HEK293T (cell line): ENCODE measurements around the gene PTRH1.

ENCODE experiments used
- CTCF ChIA-PET: fragments of 350-600 bp; formaldehyde crosslinking; extraction: SDS; loops from one replicate; lab custom pipeline; 2021; ENCODE audit warnings: antibody characterized with exemption, inconsistent platforms; lab: Yijun Ruan, JAX
- POLR2A ChIA-PET: fragments of 350-600 bp; formaldehyde crosslinking; extraction: SDS; loops from one replicate; lab custom pipeline; 2020; ENCODE audit warnings: antibody characterized with exemption, inconsistent platforms; lab: Yijun Ruan, JAX
- DNase-seq: peaks from one replicate; pipeline ENCODE4 v3.0.0; 2012; ENCODE audit warnings: mixed read lengths; ENCODE audit errors: extremely low spot score
- ARNT ChIP-seq: fragments of 450-650 bp; IDR thresholded peaks from 2 replicates; pipeline ENCODE4 v1.6.1; 2017; ENCODE audit warnings: mild to moderate bottlenecking
- BHLHE40 ChIP-seq: fragments of 450-650 bp; IDR thresholded peaks from 2 replicates; pipeline ENCODE4 v1.6.1; 2016; ENCODE audit warnings: mild to moderate bottlenecking, moderate library complexity, borderline replicate concordance
- CTBP1 ChIP-seq: fragments of 450-650 bp; IDR thresholded peaks from 2 replicates; pipeline ENCODE4 v1.6.1; 2016; ENCODE audit warnings: borderline replicate concordance
- ELF4 ChIP-seq: fragments of 450-650 bp; IDR thresholded peaks from 2 replicates; pipeline ENCODE4 v1.6.1; 2017; ENCODE audit warnings: antibody characterized with exemption
- FOXA1 ChIP-seq: fragments of 450-650 bp; IDR thresholded peaks from 2 replicates; pipeline ENCODE4 v1.6.1; 2016; ENCODE audit warnings: mild to moderate bottlenecking
- FOXK2 ChIP-seq: fragments of 450-650 bp; IDR thresholded peaks from 2 replicates; pipeline ENCODE4 v1.6.1; 2016; ENCODE audit warnings: mild to moderate bottlenecking
- FOXM1 ChIP-seq: fragments of 450-650 bp; IDR thresholded peaks from 2 replicates; pipeline ENCODE4 v1.6.1; 2017; ENCODE audit warnings: mild to moderate bottlenecking, borderline replicate concordance
- HDGF ChIP-seq: fragments of 450-650 bp; IDR thresholded peaks from 2 replicates; pipeline ENCODE4 v1.6.1; 2017; ENCODE audit warnings: antibody characterized with exemption, borderline replicate concordance
- L3MBTL2 ChIP-seq: fragments of 450-650 bp; conservative IDR thresholded peaks from 2 replicates; pipeline ENCODE4 v1.6.1; 2016; ENCODE audit warnings: mild to moderate bottlenecking
- LEF1 ChIP-seq: fragments of 450-650 bp; IDR thresholded peaks from 2 replicates; pipeline ENCODE4 v1.6.1; 2017; ENCODE audit warnings: mild to moderate bottlenecking, borderline replicate concordance
- NFRKB ChIP-seq: fragments of 450-650 bp; IDR thresholded peaks from 2 replicates; pipeline ENCODE4 v1.6.1; 2016; ENCODE audit warnings: mild to moderate bottlenecking, moderate library complexity
- PKNOX1 ChIP-seq: fragments of 450-650 bp; IDR thresholded peaks from 2 replicates; pipeline ENCODE4 v1.6.1; 2016
- SP1 ChIP-seq: fragments of 450-650 bp; IDR thresholded peaks from 2 replicates; pipeline ENCODE4 v1.6.1; 2017
- SUZ12 ChIP-seq: fragments of 450-650 bp; IDR thresholded peaks from 2 replicates; pipeline ENCODE4 v1.6.1; 2016; ENCODE audit warnings: mild to moderate bottlenecking
- TARDBP ChIP-seq: fragments of 450-650 bp; IDR thresholded peaks from 2 replicates; pipeline ENCODE4 v1.6.1; 2016
- ZNF384 ChIP-seq: fragments of 450-650 bp; IDR thresholded peaks from 2 replicates; pipeline ENCODE4 v1.6.1; 2016

The PTRH1 gene

GRCh38 chr9:127723013-127723412 lies 7.5 kb upstream of the PTRH1 start:
- ChIA-PET POLR2A (interaction anchor here (1.2 kb wide), 1 partner anchor 12 kb away, joined by 3 read pairs; no protein-coding TSS in a partner anchor), CTCF (no interaction called here)
- TF ChIP-seq FOXK2 (no peak), FOXA1 (no peak), NFRKB (no peak), ARNT (no peak), SUZ12 (no peak), BHLHE40 (no peak), TARDBP (no peak), ZNF384 (no peak), HDGF (no peak), LEF1 (no peak)
- DNase-seq: no peak

- ChIA-PET POLR2A (interaction anchor here (0.6 to 1.0 kb wide), 2 partner anchors 12 to 187 kb away, joined by 3 read pairs; no protein-coding TSS in a partner anchor), CTCF (interaction anchor here (1.5 kb wide), 1 partner anchor 9 kb away, joined by 4 read pairs; no protein-coding TSS in a partner anchor)
- TF ChIP-seq FOXM1: no peak
- no peak for TF ChIP-seq BHLHE40
- no peak for TF ChIP-seq ELF4
- TF ChIP-seq PKNOX1: no peak
- TF ChIP-seq ARNT: no peak
- no peak for TF ChIP-seq SP1
- TF ChIP-seq CTBP1: no peak
- TF ChIP-seq TARDBP: no peak
- TF ChIP-seq ZNF384: no peak
- no peak for TF ChIP-seq FOXA1
- no peak for TF ChIP-seq HDGF
- no peak for TF ChIP-seq SUZ12
- TF ChIP-seq LEF1: no peak
- no peak for DNase-seq
These were observed 6.7 kb upstream of the PTRH1 start for GRCh38 chr9:127722055-127722745.

GRCh38 chr9:127721391-127721821 lies 5.9 kb upstream of the PTRH1 start:
- no peak for DNase-seq
- POLR2A ChIA-PET: interaction anchor here (1.0 kb wide), 1 partner anchor 13 kb away, joined by 3 read pairs; no protein-coding TSS in a partner anchor
- CTCF ChIA-PET: interaction anchor here (1.5 kb wide), 1 partner anchor 10 kb away, joined by 4 read pairs; no protein-coding TSS in a partner anchor
- TF ChIP-seq FOXA1 (no peak), FOXM1 (no peak), TARDBP (no peak), CTBP1 (no peak), L3MBTL2 (no peak), BHLHE40 (no peak), SUZ12 (no peak), PKNOX1 (no peak), NFRKB (no peak), ELF4 (no peak), FOXK2 (no peak), LEF1 (no peak), ARNT (no peak), SP1 (no peak), ZNF384 (no peak), HDGF (no peak)

- CTCF ChIA-PET: no interaction called here
- POLR2A ChIA-PET: interaction anchor here (0.9 kb wide), 1 partner anchor 14 kb away, joined by 3 read pairs; the partner anchor contains the start of gene TOR2A
- no peak for TF ChIP-seq SP1
- TF ChIP-seq PKNOX1: no peak
- no peak for DNase-seq
These were observed 5.4 kb upstream of the PTRH1 start for GRCh38 chr9:127720865-127721227.

GRCh38 chr9:127720031-127720864 lies 4.8 kb upstream of the PTRH1 start:
- ChIA-PET CTCF (no interaction called here), POLR2A (interaction anchor here (0.9 kb wide), 2 partner anchors 15 to 112 kb away, joined by 3 read pairs; partner anchors contain the start of gene TOR2A)
- no peak for TF ChIP-seq HDGF
- no peak for TF ChIP-seq TARDBP
- TF ChIP-seq SP1: no peak
- TF ChIP-seq CTBP1: no peak
- TF ChIP-seq ARNT: no peak
- TF ChIP-seq FOXK2: no peak
- TF ChIP-seq ZNF384: no peak
- no peak for TF ChIP-seq ELF4
- DNase-seq: no peak

- TF ChIP-seq FOXK2 (no peak), SUZ12 (no peak), LEF1 (no peak), TARDBP (no peak), ARNT (no peak), PKNOX1 (no peak), FOXA1 (no peak), BHLHE40 (no peak), SP1 (no peak)
- CTCF ChIA-PET: no interaction called here
- POLR2A ChIA-PET: no interaction called here
- no peak for DNase-seq
These were observed 2.3 kb upstream of the PTRH1 start for GRCh38 chr9:127717766-127718165.
